Upper lobe of left lung (tissue), 4 donors: ENCODE data around the gene GPR180.

Experiments
- EP300 ChIP-seq, 4 donors: sonication (generic); formaldehyde crosslinking; IDR thresholded peaks; one replicate each; pipeline ENCODE4 v1.5.1; 2017; ENCODE audit warnings: antibody characterized with exemption in 4 of 4, control low read depth in 2 of 4
- POLR2A ChIP-seq, 4 donors: fragments of 450-650 bp; IDR thresholded peaks; one replicate each; pipeline ENCODE4 v1.5.1; 2016 to 2017; ENCODE audit warnings: antibody characterized with exemption in 4 of 4, mild to moderate bottlenecking in 2 of 4
- POLR2AphosphoS5 ChIP-seq, 2 donors: sonication (generic); formaldehyde crosslinking; IDR thresholded peaks; one replicate each; pipeline ENCODE4 v1.5.1; 2017; ENCODE audit warnings: antibody characterized with exemption in 2 of 2
- TF ChIP-seq, protein P1 (sequence below), 6 experiments: fragments of 450-650 bp in 4 of 6; fragments of 200-600 bp in 2 of 6; sonication (generic) in 2 of 6; IDR thresholded peaks; one replicate each; pipeline ENCODE4 v1.5.1; 2016 to 2019; ENCODE audit warnings: antibody characterized with exemption in 6 of 6

DNA sequence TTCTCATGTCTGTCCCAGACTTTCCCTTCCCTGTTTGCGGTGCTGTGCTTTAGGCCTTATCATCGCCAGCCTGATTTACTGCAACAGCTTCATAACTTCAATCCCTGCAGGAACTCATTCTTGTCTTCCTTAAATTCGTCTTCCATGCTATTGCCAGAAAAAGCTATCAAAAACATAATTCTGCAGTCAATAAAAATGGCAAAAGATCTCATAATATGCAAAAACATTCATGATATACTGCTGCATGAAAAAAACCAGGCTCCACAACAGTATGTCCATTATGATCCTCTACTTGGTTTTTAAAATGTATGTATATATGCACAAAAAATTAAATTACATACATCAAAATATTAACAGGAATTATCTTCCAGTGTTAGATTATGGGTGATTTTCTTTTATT lies 34.1 kb upstream of the GPR180 start:
- TF ChIP-seq, protein P1, sequence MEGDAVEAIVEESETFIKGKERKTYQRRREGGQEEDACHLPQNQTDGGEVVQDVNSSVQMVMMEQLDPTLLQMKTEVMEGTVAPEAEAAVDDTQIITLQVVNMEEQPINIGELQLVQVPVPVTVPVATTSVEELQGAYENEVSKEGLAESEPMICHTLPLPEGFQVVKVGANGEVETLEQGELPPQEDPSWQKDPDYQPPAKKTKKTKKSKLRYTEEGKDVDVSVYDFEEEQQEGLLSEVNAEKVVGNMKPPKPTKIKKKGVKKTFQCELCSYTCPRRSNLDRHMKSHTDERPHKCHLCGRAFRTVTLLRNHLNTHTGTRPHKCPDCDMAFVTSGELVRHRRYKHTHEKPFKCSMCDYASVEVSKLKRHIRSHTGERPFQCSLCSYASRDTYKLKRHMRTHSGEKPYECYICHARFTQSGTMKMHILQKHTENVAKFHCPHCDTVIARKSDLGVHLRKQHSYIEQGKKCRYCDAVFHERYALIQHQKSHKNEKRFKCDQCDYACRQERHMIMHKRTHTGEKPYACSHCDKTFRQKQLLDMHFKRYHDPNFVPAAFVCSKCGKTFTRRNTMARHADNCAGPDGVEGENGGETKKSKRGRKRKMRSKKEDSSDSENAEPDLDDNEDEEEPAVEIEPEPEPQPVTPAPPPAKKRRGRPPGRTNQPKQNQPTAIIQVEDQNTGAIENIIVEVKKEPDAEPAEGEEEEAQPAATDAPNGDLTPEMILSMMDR (IDR thresholded peaks at IDR 0.05), result no peak
- TF ChIP-seq POLR2A (IDR thresholded peaks at IDR 0.05), result no peak
- TF ChIP-seq EP300 (IDR thresholded peaks at IDR 0.05), result no peak
- TF ChIP-seq POLR2AphosphoS5 (IDR thresholded peaks at IDR 0.05), result no peak
